ENCODE data around the gene PDGFRB. TPM values are rescaled to one million over a fixed set of nuclear protein-coding genes. Genes with fewer than 3 reads are reported as not detected.

PDGFRB gene
- total RNA-seq, 1 experiment from 2014 or later: 0.34 TPM

- TF ChIP-seq ATF3 (IDR thresholded peaks at IDR 0.05) (no peak), ZBTB33 (IDR thresholded peaks at IDR 0.05; ENCODE audit: extremely low read depth, insufficient replicate concordance, low read length) (no peak), EZH2phosphoT487 (IDR thresholded peaks at IDR 0.05; ENCODE audit: borderline replicate concordance) (no peak), TCF7L2 (IDR thresholded peaks at IDR 0.05; ENCODE audit: borderline replicate concordance, extremely low read depth, insufficient read depth, insufficient read length) (no peak), ZFX (IDR thresholded peaks at IDR 0.05) (no peak), CEBPB (IDR thresholded peaks at IDR 0.05; ENCODE audit: low read depth) (no peak), SP1 (IDR thresholded peaks at IDR 0.05; ENCODE audit: low read depth) (no peak), EGR1 (IDR thresholded peaks at IDR 0.05; ENCODE audit: low read depth) (no peak), ELF1 (IDR thresholded peaks at IDR 0.05; ENCODE audit: borderline replicate concordance, low read depth) (no peak)
These were observed 2.8 kb downstream of the PDGFRB start (continued) for GRCh38 chr5:150152636-150153462.

- CTCF ChIA-PET: no interaction called here
- no peaks in the 10 kb centered on the region for H3K9me3 ChIP-seq (ENCODE audit: control insufficient read depth in 1 of 2, insufficient read depth in 1 of 2, low read depth in 1 of 2, low read length in 2 of 2)
- H3K4me3 ChIP-seq (replicated peaks in 1 of 2; ENCODE audit: low read depth in 1 of 2, low read length in 2 of 2): no peak overlapping the region
- no peak overlapping the region for H2AFZ ChIP-seq (ENCODE audit: low read depth, low read length, poor library complexity, severe bottlenecking)
- POLR2A ChIA-PET: no interaction called here
- no peak for DNase-seq (ENCODE audit: low read depth, low spot score)
- TF ChIP-seq EZH2phosphoT487 (IDR thresholded peaks at IDR 0.05; ENCODE audit: borderline replicate concordance): no peak
- TF ChIP-seq SIN3A (IDR thresholded peaks at IDR 0.05; ENCODE audit: low read depth): no peak
- TF ChIP-seq RAD21 (IDR thresholded peaks at IDR 0.05; ENCODE audit: low read depth): no peak
- no peak for TF ChIP-seq EGR1 (IDR thresholded peaks at IDR 0.05; ENCODE audit: low read depth)
- no peak for TF ChIP-seq FOSL1 (IDR thresholded peaks at IDR 0.05; ENCODE audit: low read depth)
- TF ChIP-seq JUND (IDR thresholded peaks at IDR 0.05): no peak
- TF ChIP-seq CTCF (IDR thresholded peaks at IDR 0.05 in 2 of 3, conservative IDR thresholded peaks at IDR 0.05 in 1 of 3; ENCODE audit: borderline replicate concordance in 1 of 3, insufficient read depth in 1 of 3, low read depth in 2 of 3, low read length in 2 of 3): no peak
- no peak for TF ChIP-seq SP1 (IDR thresholded peaks at IDR 0.05; ENCODE audit: low read depth)
- no peak for TF ChIP-seq POLR2A (IDR thresholded peaks at IDR 0.05; ENCODE audit: borderline replicate concordance, extremely low read depth, insufficient read depth, insufficient read length)
- TF ChIP-seq ZNF274 (IDR thresholded peaks at IDR 0.05; ENCODE audit: low read depth, low read length): no peak
- no peak for TF ChIP-seq CEBPB (IDR thresholded peaks at IDR 0.05; ENCODE audit: low read depth)
- TF ChIP-seq ZFX (IDR thresholded peaks at IDR 0.05): no peak
- TF ChIP-seq MAX (IDR thresholded peaks at IDR 0.05): no peak
- H3K4me1 ChIP-seq (ENCODE audit: control insufficient read depth in 1 of 2, insufficient read depth in 2 of 2, low read length in 2 of 2): no peaks in the 10 kb centered on the region; a peak in 1 of 4 replicates
- RAD21 ChIA-PET (ENCODE audit: low non-redundant PET in 1 of 2, low total read pairs in 2 of 2, uncharacterized antibody in 2 of 2, unreplicated experiment in 2 of 2): no interaction called here
- no TSS peak for BruUV-seq (replicated peaks)
- no peaks in the 10 kb centered on the region for H3K27me3 ChIP-seq (ENCODE audit: insufficient read depth, low read length)
- H3K9me2 ChIP-seq (ENCODE audit: insufficient read depth): no peaks in the 10 kb centered on the region
- intact Hi-C loops (cut with micrococcal nuclease): no loop called here
- H3K27ac ChIP-seq (ENCODE audit: low read depth, low read length): no peak overlapping the region
- no peaks in the 10 kb centered on the region for H3K79me2 ChIP-seq (ENCODE audit: insufficient read depth, low read length)
- H4K20me1 ChIP-seq (ENCODE audit: insufficient read depth): no peaks in the 10 kb centered on the region
- ATAC-seq: no peak
- H3K36me3 ChIP-seq (ENCODE audit: control insufficient read depth in 1 of 2, insufficient read depth in 2 of 2, low read length in 2 of 2): no peaks in the 10 kb centered on the region
- H3K9ac ChIP-seq (ENCODE audit: low read length): no peak overlapping the region
- H3K4me2 ChIP-seq (ENCODE audit: low read length): no peak overlapping the region
These were observed 6.0 kb downstream of the PDGFRB start for GRCh38 chr5:150149618-150150017.

Data from HCT116 (cell line).